DMS53 treated with DMSO at 0.1 percent for 48 hours (cell line): Measurements from ENCODE around the gene TUFT1.
"Not testable (repeated sequence)": the region's sequence is repeated elsewhere in the genome, so short reads cannot be mapped to it uniquely, and the experiment has no call there.

Source experiments
- DNase-seq: peaks from one replicate; lab custom pipeline; 2025; ENCODE audit not compliant: unreplicated experiment; lab: John Stamatoyannopoulos, UW

The TUFT1 gene

GRCh38 chr1:151578941-151579340, 38.8 kb downstream of the TUFT1 start:
- no peak for DNase-seq

- DNase-seq: no peak
Observed at GRCh38 chr1:151579436-151580225, 39.5 kb downstream of the TUFT1 start.

DNA sequence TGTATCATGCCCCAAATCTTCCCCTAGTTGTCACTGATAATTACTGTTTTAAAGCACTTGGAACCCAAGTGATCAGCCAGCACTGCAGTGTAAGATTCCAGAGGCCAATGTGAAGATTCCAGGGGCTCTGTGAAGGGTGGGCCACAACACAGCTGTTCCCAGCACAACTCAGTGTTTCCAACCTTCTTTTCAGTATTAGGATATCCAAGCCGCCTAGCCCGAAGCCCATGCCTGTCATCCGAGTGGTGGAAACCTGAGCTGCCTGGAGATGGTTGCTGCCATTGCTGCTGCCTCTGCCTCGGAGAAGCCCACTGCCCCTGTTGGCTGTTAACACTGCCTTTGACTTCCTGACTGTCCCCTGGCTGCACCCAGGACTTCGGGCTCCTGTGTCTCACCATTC, 41.3 kb downstream of the TUFT1 start:
- no peak for DNase-seq

DNA sequence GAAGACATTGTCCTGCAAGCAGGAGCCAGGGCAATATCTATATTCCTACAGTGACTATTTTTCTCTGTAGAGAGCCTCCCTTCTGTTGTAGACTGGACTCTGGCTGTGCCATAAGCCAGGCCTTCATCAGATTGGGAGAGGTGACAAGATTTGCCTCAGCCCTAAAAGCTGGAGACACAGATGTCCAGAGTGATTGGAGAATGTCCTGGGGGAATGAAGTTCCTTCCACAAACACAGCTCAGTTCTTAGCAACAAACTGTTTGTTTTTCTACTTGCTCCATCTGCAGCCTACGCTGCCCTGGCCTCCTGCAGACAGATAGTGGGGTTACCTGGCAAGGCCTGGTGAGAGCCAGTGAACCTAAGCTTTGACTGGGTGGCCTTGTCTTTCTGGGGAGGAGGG, 41.8 kb downstream of the TUFT1 start:
- no peak for DNase-seq

DNA sequence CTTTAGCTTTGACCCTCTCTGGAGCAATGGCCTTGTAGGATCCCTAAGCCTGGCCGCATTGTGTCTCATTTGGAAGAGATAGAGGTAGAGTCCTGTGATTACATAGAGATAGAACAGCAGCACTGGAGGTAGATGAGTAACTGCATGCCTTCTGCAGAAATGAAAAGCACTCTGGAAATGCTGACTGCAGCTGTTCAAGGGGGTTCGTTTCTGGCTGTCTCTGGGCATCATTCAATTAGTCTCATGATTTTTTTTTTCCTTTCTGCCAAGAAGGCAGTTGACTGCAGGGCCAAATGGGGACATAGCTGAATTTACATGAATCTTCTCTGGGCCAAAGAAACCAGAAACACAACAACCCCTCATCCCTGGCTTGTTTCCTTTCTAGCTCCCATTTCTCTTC, 43.7 kb downstream of the TUFT1 start:
- DNase-seq: no peak

GRCh38 chr1:151584278-151584677, 44.2 kb downstream of the TUFT1 start:
- no peak for DNase-seq

DNA sequence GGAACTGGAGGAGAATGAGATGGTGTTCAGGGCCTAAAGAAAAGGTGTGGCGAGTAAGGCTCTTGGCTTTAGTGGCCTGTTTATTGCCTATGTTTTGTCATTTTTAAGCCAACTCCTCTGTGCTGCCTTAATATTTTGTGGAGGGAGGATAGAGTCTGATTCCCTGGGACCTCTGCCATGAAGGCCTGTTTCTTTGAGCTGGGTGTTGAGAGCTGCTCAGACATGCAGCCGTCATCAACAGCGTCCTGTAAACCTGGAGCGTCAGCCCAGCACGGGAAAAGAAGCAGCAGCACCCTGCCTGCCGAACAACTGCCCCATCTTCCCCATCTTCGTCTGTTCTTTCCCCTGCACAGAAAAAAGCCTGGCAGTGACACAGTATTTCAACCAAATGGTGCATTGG, 44.7 kb downstream of the TUFT1 start:
- no peak for DNase-seq

DNA sequence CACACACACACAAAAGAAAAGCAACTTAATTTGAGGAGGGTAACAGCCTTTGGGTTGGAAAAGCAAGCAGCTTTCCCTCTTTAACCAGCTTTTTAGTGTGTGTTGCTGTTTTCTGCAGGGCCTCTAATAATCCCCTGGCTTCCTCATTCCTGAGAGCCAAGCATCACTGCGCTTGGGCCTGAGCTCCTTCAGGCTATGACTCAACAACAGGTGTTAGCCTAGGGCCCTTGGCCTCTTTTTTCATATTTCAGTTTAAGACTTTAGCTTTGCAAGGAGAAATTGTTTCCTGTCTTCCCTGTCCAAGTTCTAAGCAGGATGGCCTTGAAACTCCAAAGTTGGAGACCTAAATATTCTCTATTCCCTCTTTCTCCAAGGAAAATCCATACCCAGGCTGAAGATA, 45.5 kb downstream of the TUFT1 start:
- peak; percentile 52 for DNase-seq

- no peak for DNase-seq
Observed at GRCh38 chr1:151590961-151591360, 50.9 kb downstream of the TUFT1 start.

DNA sequence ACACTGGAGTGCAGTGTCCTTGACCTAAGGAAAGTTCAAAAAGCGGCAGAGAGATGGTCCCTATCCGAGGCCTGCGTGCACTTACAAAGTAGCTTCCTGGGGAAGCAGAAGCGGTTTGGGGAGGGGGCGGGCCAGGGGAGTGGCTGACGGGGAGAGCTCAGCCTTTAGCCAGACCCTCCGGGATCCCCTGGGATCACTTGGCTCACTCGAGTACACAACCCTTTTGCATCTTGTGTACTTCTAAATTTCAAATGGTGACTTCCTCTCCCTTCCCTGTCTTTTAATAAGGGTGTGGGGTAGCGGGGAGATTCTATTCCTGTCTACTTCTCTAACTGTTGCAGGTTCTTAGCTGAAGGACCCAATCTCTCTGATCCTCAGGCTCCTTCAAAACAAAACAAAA, 53.6 kb downstream of the TUFT1 start:
- DNase-seq: no peak

- peak; percentile 64 for DNase-seq
Observed at GRCh38 chr1:151594143-151594625, 54.1 kb downstream of the TUFT1 start.

DNA sequence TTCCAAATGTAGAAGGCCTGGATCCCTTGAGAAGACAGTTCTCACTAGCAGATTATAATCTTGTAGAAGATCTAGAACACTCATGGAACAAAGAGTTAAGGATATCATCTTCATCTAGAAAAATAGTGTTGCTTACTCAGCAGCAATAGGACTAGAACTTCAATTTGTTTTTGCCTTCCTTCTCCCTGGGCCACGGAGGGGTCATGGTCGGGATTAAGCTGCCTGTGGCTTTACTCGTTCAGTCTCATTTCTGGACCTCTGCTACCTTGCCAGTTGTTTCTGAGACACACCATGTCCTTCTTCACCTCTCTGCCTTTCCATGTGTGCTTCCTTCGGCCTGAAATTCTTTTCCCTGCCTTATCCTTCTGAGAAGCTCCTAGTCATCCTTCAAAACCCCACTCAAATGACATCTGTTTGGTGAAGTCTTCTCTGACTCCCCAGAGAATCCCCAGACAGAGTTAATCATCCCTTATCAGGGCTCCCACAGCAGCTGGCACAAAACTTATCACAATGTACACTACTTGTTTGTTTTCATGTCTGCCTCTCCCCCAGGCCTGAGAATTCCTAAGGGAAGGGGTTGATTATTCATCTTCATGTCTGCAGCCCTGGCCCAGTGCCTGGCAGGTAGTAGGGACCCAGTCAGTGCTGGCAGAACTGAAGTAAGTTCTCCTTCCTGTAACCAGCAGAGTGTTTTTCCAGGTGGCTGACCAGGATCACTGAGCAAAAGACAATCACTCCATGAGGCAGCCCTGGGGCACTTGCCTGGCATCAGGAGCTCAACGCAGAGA, 56.3 kb downstream of the TUFT1 start:
- DNase-seq: no peak

GRCh38 chr1:151602550-151602949, 62.4 kb downstream of the TUFT1 start:
- DNase-seq: not testable (repeated sequence)

- no peak for DNase-seq
Observed at GRCh38 chr1:151604291-151604690, 64.2 kb downstream of the TUFT1 start.

GRCh38 chr1:151606384-151606783, 66.3 kb downstream of the TUFT1 start:
- peak; percentile 58 for DNase-seq

DNA sequence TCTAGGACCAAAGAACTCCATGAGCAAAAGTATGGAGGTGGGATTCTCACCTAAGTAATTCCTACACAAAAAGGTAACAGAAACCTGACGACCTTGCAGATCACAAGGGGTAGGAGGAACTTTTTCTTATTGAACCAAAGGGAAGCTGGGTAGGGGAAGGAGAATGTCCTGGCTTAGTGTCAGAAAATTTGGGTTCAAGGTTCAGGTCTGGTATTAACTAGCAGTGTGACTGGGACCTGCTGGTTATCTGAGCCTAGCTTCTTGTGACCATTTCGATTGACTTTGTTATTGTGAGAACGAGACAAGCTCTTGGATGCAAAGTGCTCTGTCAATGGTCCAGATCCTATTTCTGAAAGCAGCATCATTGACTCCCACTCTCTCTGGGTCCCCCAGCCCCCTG, 66.7 kb downstream of the TUFT1 start:
- no peak for DNase-seq

GRCh38 chr1:151610142-151610541, 70.0 kb downstream of the TUFT1 start:
- DNase-seq: no peak

DNA sequence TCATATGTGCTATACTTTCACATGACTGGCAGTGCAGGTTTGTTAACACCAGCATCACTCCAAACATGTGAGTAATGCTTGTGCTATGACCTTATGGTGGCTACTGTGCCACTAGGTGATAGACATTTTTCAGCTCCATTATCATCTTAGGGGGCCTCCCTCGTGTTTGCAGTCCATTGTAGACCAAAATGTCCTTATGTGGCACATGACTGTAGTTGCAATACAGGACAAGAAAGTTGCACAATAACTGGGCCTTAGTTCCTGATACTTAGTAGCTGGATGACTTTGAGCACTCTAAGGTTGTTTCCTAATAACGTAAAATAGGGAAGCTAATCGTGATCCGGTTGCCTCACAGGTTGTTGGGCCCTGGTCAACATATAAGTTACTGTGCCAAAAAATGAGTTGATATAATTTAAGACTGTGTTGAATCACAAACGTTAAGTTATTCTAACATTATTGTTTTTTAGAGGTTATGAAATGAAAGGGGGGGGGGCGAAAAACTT, 71.2 kb downstream of the TUFT1 start:
- peak; percentile 21 for DNase-seq

- DNase-seq: peak; percentile 79
Observed at GRCh38 chr1:151611832-151612500, 71.9 kb downstream of the TUFT1 start, which contains the start of gene SNX27. Gene SNX27, plus strand, starts transcription at chr1:151612050. Its CDS starts 152 bp downstream, at chr1:151612202.

DNA sequence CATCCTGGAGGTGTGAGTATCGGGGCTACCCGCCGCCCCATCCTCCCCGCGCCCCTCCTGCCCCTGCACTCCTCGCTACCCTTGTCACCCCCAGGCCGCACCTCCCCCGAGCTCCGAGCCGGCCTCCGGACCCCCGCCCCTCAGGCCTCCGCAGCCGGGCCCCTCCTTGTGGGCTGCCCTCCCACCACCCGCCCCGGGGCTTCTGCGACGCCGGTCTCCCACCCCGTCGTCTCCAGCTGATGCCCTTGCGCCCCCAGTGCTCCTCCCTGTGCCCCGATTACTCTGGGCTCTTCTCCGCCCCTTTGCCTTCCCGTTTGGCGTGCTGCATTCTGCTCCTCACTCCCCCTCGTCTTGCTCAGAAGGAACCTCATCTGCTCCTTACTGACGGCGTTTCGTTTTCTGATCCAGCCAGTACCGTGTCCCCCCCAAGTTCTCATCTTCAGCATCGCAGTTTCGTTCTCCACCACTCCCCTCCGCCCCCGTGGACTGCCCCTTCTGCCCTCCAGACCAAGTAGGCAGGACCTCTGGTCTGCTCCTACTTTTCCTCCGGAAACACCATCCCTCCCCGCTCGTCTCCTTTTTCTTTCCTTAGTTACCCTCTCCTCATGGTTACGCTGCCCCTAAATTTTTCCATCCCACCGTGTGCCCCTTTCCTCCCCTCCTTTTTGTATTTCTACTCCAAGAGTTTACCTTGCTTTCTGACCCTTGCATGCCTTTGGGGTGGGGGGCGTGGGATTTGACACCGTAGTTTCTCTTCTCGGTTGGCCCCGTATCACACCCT, 72.6 kb downstream of the TUFT1 start:
- no peak for DNase-seq
